ENCODE measurements around the gene ARL5C. TPM values are rescaled to one million over a fixed set of nuclear protein-coding genes. Genes with fewer than 3 reads are reported as not detected.

The ARL5C gene
- total RNA-seq, 1 donor from 2014 or later, result not detected

DNA sequence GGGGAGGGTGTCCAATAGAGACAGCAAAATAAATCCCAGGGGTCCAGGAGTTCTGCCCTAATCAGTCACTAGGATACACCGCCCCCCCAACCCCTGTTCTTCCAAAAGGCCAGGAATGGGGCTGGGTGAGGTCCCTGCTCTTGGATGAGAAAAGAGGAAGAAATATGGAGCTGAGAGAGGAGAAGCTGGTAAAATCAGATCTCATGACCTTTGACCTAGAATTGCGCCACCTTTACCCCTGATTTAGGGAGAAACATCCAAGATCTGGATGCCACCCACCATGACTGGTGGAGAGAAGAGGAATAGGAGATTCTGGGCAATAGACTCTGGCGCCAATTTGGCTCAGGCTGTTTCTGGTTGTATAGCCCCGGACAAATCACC is 32.2 kb upstream of the ARL5C start:
- H3K9me3 Mint-ChIP-seq, result no peaks in the 10 kb centered on the region
- peaks cover 33% of the 10 kb centered on the region for H3K36me3 Mint-ChIP-seq (ENCODE audit: low read depth)
- ChIA-PET POLR2A (no interaction called here), CTCF (no interaction called here)
- TF ChIP-seq CTCF (IDR thresholded peaks at IDR 0.05), result no peak
- H3K27me3 Mint-ChIP-seq, result no peaks in the 10 kb centered on the region
- peaks cover 62% of the 10 kb centered on the region for H3K4me1 Mint-ChIP-seq
- no peak overlapping the region for H3K27ac Mint-ChIP-seq
- intact Hi-C loops (cut with micrococcal nuclease), result no loop called here
- DNase-seq (no peak), ATAC-seq (ENCODE audit: low read depth) (no peak)
- peak overlapping the region; percentile 81 for H3K4me3 Mint-ChIP-seq

GRCh38 chr17:39197380-39198185 is 31.6 kb upstream of the ARL5C start, which contains the start of gene CACNB1:
Gene CACNB1, minus strand, starts transcription at chr17:39197669. Its CDS starts 174 bp downstream, at chr17:39197495.
- intact Hi-C loops (cut with micrococcal nuclease), result loop anchor here (2.0 kb wide), 1 partner anchor 45 kb away; no protein-coding TSS in a partner anchor
- no peak for TF ChIP-seq CTCF (IDR thresholded peaks at IDR 0.05)
- Mint-ChIP-seq H3K27ac (no peak within 1 kb of the TSS), H3K9me3 (no peaks in the 10 kb centered on the region), H3K27me3 (no peaks in the 10 kb centered on the region), H3K4me1 (peaks cover 58% of the 10 kb centered on the region), H3K4me3 (peak within 1 kb of the TSS; percentile 81), H3K36me3 (ENCODE audit: low read depth) (peaks cover 28% of the 10 kb centered on the region)
- DNase-seq (peak; percentile 59), ATAC-seq (ENCODE audit: low read depth) (peak; percentile 38)
- ChIA-PET POLR2A (interaction anchor here (0.6 kb wide), 1 partner anchor 497 kb away, joined by 4 read pairs; no protein-coding TSS in a partner anchor), CTCF (no interaction called here)

GRCh38 chr17:39196808-39197291 is 30.9 kb upstream of the ARL5C start:
- Mint-ChIP-seq H3K4me1 (peaks cover 51% of the 10 kb centered on the region), H3K4me3 (peak overlapping the region; percentile 81), H3K27ac (no peak overlapping the region), H3K36me3 (ENCODE audit: low read depth) (peaks cover 21% of the 10 kb centered on the region), H3K9me3 (no peaks in the 10 kb centered on the region), H3K27me3 (no peaks in the 10 kb centered on the region)
- no peak for ATAC-seq (ENCODE audit: low read depth)
- ChIA-PET CTCF (no interaction called here), POLR2A (interaction anchor here (0.6 kb wide), 1 partner anchor 496 kb away, joined by 4 read pairs; no protein-coding TSS in a partner anchor)
- no peak for TF ChIP-seq CTCF (IDR thresholded peaks at IDR 0.05)
- intact Hi-C loops (cut with micrococcal nuclease), result loop anchor here (2.0 kb wide), 1 partner anchor 44 kb away; no protein-coding TSS in a partner anchor
- DNase-seq, result no peak

DNA sequence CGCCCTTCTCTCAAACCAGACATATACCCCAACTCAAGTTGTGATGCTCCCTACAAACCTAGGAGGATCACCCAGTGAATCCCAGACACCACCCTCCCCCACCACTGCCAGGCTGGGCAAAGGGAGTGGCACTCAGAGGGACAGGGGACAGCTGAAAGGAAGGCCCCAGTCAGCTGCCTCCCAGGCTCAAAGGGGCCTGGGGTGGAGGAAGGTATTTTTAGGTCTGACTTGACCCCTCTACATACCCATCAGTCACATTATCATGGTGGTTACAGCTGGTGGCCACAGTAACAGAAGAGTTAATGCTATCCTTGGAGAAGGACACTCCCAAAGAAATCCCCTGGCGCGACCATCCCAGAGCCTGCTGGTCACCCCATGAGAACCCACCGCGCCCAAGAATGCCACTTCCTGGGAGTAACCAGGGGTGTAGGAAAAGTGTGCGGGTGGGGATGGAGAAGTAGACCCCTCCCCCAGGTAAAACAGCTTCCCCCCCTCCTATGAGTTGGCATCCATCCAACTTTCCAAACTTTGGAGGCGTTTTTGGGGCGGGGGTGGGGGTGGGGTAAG is 30.4 kb upstream of the ARL5C start:
- no peak for TF ChIP-seq CTCF (IDR thresholded peaks at IDR 0.05)
- Mint-ChIP-seq H3K36me3 (ENCODE audit: low read depth) (peaks cover 17% of the 10 kb centered on the region), H3K4me1 (peaks cover 47% of the 10 kb centered on the region), H3K27me3 (no peaks in the 10 kb centered on the region), H3K9me3 (no peaks in the 10 kb centered on the region), H3K27ac (no peak overlapping the region), H3K4me3 (peak overlapping the region; percentile 57)
- intact Hi-C loops (cut with micrococcal nuclease), result loop anchor here (2.0 kb wide), 1 partner anchor 44 kb away; no protein-coding TSS in a partner anchor
- ChIA-PET CTCF (interaction anchor here (1.5 kb wide), 1 partner anchor 43 kb away, joined by 4 read pairs; no protein-coding TSS in a partner anchor), POLR2A (interaction anchor here (0.5 kb wide), 1 partner anchor 327 kb away, joined by 5 read pairs; no protein-coding TSS in a partner anchor)
- ATAC-seq (ENCODE audit: low read depth), result no peak
- no peak for DNase-seq
